NOMO-1 treated with DMSO at 0.1 percent for 48 hours (cell line): ENCODE measurements around the gene KRT79.
"Not testable (repeated sequence)": the region's sequence is repeated elsewhere in the genome, so short reads cannot be mapped to it uniquely, and the experiment has no call there.

Experiments used
- DNase-seq: peaks from one replicate; lab custom pipeline; 2025; ENCODE audit not compliant: unreplicated experiment; lab: John Stamatoyannopoulos, UW

The KRT79 gene

DNA sequence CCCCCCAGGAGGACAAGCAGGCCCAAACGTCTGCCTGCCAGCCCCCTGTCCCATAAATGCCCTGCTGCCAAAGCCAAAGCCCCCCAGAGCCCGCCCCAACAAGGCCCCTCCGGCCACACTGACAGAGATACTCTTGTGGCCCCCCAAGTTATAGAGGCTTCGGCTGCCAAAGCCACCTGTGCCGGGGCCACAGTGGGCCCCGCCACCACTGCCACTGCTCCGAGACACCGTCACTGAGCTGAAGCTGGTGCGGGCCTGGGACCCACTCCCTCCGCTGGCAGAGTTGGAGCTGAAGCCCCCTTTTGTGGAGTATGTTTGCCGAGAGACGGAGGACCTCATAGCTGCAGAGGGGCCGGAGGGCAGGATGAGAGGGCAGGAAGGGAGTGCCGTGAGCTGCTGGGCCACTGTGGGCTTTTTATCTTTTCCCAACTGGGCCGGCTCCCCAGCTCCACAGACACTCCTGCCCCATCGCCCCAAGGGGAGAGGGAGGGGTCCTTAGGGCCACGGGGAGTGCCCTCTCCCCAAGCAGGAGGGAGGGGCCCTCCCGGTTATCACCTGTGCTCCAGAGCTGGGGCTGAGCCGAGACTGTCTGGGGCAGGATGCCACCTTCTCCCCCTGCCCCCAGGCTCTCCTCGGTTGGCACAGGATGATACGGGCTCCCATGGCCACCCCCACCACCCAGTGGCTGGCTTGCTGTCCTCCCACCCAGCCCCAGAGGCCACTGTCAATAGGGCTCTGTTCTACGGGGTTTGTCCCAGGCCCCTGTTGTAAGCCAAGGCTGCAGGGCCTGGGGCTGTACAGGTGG lies at the start of gene KRT79:
Gene KRT79 (minus strand): TSS at position 390 of the 805 bp plus-strand sequence. CDS start 51 bp downstream, at position 339.
- no peak for DNase-seq

GRCh38 chr12:52880499-52880898 lies 46.4 kb upstream of the KRT79 start:
- DNase-seq = not testable (repeated sequence)

- peak; percentile 63 for DNase-seq
These were observed 45.6 kb upstream of the KRT79 start for GRCh38 chr12:52879394-52880351.

GRCh38 chr12:52878507-52879393 lies 44.6 kb upstream of the KRT79 start:
- no peak for DNase-seq

- no peak for DNase-seq
These were observed 43.1 kb upstream of the KRT79 start for GRCh38 chr12:52877242-52877641.

DNA sequence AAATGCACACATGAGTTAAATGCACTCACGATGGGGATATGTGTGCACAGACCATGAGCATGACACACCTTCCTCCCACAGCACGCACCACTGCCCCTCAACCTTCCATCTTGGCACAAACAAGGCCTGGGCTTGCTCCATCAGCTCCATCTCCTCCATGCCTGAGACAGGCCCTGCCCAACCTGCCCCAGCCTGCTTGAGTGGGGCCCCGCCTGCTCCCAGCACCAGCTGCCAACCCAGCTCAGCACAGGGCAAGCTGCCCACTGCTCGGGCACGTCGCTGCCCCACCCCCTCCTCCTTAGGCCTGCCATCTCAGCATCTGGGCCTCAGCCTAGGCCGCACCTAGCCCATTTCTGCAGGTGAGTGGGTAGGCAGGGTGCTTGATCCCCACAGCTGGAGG lies 42.3 kb upstream of the KRT79 start:
- DNase-seq = no peak

DNA sequence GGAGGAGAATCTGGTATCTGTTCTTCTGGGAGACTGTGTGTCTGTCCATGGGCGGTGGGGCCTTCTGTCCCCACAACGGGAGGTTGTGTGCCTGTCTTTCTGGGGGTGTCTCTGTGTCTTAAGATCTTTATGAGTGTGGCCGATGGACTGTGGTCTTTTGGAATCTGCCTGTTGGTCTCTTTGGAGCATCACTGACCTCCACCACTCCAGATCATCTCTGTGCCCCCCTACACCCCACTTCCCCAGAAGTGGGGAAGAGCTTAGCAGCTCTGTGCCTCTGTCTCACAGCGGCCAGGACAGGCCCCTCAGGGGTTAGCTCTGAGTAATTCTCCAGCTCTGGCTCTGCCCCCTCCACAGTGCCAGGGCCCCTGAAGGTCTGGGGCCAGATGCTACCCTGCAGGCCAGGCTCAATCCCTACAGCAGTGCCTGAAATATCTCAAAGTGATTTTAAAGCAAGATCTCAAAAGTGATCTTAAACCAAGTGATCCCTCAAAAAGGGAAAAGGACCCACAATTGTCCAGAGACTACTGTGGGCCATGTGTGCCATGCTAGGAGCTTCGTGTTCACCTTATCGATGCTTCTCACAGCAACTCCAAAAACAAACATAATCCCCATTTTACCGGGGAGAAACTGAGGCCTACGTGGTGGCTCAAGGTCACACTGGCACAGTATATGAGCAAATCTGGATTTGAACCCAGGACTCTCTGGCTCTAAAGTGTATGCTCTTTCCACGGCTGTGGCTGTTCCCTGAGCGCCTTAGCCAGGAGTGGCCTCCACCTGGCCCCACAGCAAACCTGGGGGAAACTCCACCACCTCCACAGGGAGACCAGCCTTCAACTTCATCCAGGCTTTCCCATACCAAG lies 40.7 kb upstream of the KRT79 start:
- no peak for DNase-seq

GRCh38 chr12:52873832-52874572 lies 39.9 kb upstream of the KRT79 start:
- peak; percentile 62 for DNase-seq

DNA sequence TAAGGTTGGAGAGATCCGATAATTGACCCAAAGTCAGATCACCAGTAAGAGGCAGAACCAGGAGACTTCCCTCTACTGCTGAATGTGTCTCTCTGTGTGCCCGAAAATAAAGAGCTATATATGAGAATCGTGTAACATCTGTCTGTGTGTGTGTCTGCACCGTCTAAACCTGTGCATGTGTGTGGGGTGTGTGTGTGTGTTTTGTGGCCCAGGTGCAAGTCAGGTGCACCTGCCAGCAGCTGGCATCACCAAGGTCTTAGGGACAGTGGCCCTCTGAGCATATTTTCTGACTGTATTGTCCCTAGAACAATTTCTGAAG lies 39.4 kb upstream of the KRT79 start:
- DNase-seq = no peak

GRCh38 chr12:52872644-52873389 lies 38.7 kb upstream of the KRT79 start:
- DNase-seq = no peak

- no peak for DNase-seq
These were observed 37.4 kb upstream of the KRT79 start for GRCh38 chr12:52871291-52872039.

DNA sequence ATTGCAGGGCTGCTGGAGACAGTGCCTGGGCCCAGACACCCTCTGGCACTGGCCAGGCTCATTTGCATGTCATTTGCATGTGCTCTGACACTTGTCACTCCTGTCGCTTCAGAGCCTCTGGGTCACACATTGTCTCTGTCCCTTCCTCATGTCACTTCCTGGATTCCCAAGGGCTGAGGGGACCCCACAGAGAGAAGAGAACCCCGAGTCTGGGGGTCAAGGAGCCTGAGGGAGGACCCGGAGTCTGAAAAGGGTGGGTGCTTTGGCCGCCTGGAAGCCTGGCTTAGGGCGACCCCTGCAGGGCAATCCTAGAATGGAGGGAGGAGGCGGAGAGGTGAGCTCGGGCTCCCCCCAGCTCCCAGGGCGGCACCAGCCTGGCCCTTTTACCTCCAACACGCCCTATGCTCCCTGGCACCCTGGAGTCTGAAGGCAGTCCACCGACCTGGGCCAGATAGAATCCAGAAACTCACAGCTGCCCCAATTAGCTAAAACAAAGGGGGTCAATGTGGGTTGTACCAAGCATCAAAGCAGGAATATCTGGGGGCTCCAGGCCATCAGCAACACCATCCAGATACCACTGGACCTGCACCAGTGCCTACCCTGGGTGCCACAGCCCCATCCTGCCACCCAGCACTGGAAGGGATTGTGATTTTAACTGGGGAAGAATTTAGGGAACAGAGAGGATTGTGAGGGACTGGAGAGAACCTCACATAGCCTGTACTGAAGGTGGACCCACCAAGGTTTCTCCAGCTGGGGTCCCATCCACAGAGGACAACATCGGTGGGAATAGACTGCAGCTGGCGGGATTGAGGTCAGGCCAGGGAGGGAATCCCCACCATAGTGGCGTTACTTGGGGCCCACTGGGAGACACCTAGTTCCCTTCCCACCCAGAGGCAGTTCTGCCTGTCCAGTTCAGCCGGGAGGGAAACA lies 36.5 kb upstream of the KRT79 start:
- DNase-seq = peak; percentile 40

GRCh38 chr12:52867642-52868041 lies 33.5 kb upstream of the KRT79 start:
- DNase-seq = peak; percentile 10

- DNase-seq = no peak
These were observed 33.0 kb upstream of the KRT79 start for GRCh38 chr12:52867152-52867551.

DNA sequence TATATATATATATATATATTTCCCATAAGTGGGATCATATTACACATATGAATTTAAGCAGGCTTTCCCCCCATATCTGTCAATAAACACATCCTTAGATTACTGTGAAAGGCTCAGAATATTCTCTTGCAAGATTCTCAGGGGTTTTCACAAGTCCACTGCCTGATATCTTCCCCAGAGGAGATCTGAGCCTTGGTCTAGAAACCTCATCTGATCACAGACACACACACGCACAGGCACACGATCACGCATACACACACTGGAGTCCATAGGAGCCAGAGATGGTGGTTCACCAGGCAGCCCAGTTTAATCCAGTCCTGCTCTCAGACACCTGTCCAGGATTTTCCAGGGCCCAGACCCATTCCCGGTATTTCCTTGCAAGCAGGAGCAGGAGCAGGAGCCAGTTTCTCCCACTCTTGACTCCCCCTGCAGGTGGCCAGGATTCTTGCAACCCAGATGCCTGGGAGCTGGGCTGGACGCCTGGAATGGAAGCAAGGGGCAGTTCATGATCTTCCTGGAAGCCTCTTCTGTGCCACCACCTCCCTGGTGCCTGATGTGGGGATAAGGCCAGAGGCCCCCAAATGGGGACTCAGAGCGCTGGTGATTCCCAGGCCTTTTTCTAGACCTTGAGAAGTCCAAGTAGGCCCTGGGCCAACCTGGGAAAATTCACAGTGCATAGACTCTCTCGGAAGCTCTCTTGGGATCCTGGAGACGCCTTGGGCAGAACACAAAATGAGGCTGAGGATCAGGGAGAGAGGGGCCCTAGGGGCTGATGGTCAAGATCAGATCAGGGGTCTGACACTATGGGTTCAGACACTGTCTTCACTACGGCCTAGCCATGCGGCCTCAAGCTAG lies 31.2 kb upstream of the KRT79 start:
- peak; percentile 4 for DNase-seq

DNA sequence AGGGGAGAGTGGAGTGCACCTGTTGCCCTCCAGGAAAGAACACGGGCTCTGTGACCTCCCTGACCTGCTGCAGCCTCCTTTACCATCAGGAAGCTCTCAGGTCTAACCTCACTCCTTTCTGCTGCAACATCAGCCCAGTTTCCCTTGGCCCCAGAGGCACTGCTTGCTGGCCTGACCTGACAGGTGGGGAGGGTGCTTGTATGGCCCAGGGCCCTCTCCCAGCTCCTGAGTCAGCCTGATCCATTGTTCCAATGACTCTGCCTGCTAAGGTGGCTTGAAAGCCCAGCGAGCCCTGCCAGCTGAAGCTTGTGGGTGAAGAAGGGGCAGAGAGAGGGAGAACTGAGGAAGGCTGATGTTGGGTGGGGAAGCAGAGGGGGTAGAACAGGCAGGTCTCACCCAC lies 27.9 kb upstream of the KRT79 start:
- DNase-seq = no peak
